Ishikawa (cell line): ENCODE results near the gene MCF2L2.

Experiments
- CEBPB ChIP-seq: IDR thresholded peaks from 2 replicates; pipeline ENCODE4 v1.6.1; 2012
- CREB1 ChIP-seq: IDR thresholded peaks from 2 replicates; pipeline ENCODE4 v1.6.1; 2012; ENCODE audit warnings: low read depth
- EGR1 ChIP-seq: IDR thresholded peaks from 2 replicates; pipeline ENCODE4 v1.6.1; 2012
- EP300 ChIP-seq: IDR thresholded peaks from 2 replicates; pipeline ENCODE4 v1.6.1; 2012; ENCODE audit warnings: borderline replicate concordance
- FOXM1 ChIP-seq: IDR thresholded peaks from 2 replicates; pipeline ENCODE4 v1.6.1; 2012; ENCODE audit warnings: low read depth, borderline replicate concordance
- NFIC ChIP-seq: IDR thresholded peaks from 2 replicates; pipeline ENCODE4 v1.6.1; 2012
- RAD21 ChIP-seq: IDR thresholded peaks from 2 replicates; pipeline ENCODE4 v1.6.1; 2012; ENCODE audit warnings: low read depth
- TAF1 ChIP-seq: IDR thresholded peaks from 2 replicates; pipeline ENCODE4 v1.6.1; 2012; ENCODE audit warnings: low read depth, mild to moderate bottlenecking
- TCF12 ChIP-seq: IDR thresholded peaks from 2 replicates; pipeline ENCODE4 v1.6.1; 2012; ENCODE audit warnings: low read depth
- TEAD4 ChIP-seq: IDR thresholded peaks from 2 replicates; pipeline ENCODE4 v1.6.1; 2012
- YY1 ChIP-seq: IDR thresholded peaks from 2 replicates; pipeline ENCODE4 v1.6.1; 2012; ENCODE audit warnings: low read depth
- ZBTB7A ChIP-seq: IDR thresholded peaks from 2 replicates; pipeline ENCODE4 v1.6.1; 2012; ENCODE audit warnings: low read depth
- TF ChIP-seq, protein P1 (sequence below): IDR thresholded peaks from 2 replicates; pipeline ENCODE4 v1.6.1; 2012
- TF ChIP-seq, protein P2 (sequence below): IDR thresholded peaks from 2 replicates; pipeline ENCODE4 v1.6.1; 2012
- TF ChIP-seq, protein P3 (sequence below): IDR thresholded peaks from 2 replicates; pipeline ENCODE4 v1.6.1; 2012; ENCODE audit warnings: low read depth, mild to moderate bottlenecking

The MCF2L2 gene

DNA sequence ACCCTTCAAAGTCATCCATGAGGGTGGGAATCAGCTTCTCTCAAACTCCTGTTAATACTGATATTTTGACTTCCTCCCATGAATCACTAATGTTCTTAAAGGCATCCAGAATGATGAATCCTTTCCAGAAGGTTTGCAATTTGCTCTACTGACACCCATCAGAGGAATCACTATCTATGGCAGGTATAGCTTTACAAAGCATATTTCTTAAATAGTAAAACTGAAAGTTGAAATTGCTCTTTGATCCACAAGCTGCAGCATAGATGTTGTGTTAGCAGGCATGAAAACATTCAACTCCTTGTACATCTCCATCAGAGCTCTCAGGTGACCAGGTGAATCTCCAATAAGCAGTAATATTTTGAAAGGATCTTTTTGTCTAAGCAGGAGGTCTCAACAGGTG lies 109.0 kb downstream of the MCF2L2 start:
- TF ChIP-seq, protein P1, sequence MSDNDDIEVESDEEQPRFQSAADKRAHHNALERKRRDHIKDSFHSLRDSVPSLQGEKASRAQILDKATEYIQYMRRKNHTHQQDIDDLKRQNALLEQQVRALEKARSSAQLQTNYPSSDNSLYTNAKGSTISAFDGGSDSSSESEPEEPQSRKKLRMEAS, result no peak
- TF ChIP-seq TAF1 (no peak), CEBPB (no peak), TCF12 (no peak), FOXM1 (no peak), EGR1 (no peak), RAD21 (no peak), YY1 (no peak), TEAD4 (no peak), NFIC (no peak), EP300 (no peak), ZBTB7A (no peak)
- TF ChIP-seq, protein P2, sequence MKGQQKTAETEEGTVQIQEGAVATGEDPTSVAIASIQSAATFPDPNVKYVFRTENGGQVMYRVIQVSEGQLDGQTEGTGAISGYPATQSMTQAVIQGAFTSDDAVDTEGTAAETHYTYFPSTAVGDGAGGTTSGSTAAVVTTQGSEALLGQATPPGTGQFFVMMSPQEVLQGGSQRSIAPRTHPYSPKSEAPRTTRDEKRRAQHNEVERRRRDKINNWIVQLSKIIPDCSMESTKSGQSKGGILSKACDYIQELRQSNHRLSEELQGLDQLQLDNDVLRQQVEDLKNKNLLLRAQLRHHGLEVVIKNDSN, result no peak
- TF ChIP-seq, protein P3, sequence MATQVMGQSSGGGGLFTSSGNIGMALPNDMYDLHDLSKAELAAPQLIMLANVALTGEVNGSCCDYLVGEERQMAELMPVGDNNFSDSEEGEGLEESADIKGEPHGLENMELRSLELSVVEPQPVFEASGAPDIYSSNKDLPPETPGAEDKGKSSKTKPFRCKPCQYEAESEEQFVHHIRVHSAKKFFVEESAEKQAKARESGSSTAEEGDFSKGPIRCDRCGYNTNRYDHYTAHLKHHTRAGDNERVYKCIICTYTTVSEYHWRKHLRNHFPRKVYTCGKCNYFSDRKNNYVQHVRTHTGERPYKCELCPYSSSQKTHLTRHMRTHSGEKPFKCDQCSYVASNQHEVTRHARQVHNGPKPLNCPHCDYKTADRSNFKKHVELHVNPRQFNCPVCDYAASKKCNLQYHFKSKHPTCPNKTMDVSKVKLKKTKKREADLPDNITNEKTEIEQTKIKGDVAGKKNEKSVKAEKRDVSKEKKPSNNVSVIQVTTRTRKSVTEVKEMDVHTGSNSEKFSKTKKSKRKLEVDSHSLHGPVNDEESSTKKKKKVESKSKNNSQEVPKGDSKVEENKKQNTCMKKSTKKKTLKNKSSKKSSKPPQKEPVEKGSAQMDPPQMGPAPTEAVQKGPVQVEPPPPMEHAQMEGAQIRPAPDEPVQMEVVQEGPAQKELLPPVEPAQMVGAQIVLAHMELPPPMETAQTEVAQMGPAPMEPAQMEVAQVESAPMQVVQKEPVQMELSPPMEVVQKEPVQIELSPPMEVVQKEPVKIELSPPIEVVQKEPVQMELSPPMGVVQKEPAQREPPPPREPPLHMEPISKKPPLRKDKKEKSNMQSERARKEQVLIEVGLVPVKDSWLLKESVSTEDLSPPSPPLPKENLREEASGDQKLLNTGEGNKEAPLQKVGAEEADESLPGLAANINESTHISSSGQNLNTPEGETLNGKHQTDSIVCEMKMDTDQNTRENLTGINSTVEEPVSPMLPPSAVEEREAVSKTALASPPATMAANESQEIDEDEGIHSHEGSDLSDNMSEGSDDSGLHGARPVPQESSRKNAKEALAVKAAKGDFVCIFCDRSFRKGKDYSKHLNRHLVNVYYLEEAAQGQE, result no peak

DNA sequence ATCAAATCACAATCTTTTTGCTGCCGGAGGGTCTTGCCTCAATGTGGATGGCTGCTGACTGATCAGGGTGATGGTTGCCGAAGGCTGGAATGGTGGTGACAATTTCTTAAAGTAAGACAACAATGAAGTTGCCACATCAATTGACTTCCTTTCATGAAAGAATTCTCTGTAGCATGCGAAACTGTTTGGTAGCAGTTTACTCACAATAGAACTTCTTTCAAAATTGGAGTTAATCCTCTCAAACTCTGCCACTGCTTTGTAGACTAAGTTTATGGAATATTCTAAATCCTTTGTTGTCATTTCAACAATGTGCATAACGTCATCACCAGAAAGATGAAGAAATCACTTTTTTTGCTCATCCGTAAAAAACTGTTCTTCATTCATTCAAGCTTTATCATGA lies 109.5 kb downstream of the MCF2L2 start:
- TF ChIP-seq, protein P2, result no peak
- TF ChIP-seq EGR1, result no peak
- no peak for TF ChIP-seq ZBTB7A
- no peak for TF ChIP-seq RAD21
- TF ChIP-seq NFIC, result no peak
- TF ChIP-seq TAF1, result no peak
- TF ChIP-seq, protein P1, result no peak
- TF ChIP-seq EP300, result no peak
- no peak for TF ChIP-seq CREB1
- no peak for TF ChIP-seq YY1

DNA sequence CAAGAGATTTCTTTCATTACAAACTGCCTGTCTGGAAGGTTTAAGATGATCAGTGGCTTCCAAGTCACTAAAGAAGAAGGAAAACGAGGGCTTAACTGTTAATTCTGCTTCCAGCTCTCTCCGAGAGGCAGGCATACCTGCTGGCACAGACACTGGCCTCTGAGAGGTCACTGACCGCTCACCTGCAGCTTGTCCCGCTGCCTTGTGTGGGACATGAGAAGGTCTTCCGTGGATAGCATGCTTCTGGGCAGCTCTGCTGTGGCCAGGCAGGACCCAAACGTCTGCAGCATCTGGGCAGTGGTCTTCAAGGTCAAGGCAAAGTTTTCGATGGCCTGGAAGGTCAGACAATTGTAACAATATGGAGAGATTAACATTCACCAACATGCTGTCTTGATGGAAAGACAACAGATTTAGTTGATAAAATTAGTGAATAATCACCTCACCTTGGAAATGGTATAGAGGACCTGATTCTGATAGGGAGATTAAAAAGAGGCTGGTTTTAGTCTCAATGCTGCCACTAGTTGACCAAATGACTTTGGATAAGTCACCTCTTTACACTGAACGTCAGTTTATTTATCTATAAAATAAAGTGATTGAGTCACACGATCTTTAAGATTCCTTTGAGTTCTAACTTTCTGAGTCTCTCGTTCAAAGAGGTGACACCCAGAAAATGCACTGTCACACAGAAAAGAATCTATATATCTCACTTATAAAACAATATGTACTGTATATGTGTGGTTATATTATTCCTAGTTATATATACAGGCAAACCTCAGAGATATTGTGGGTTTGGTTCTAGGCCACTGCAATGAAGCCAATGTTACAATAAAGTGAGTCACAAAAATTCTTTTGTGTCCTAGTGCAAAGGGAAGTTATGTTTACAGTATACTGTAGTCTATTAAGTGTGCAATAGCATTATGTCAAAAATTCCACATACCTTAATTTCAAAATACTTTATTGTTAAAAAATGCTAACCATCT lies 110.2 kb downstream of the MCF2L2 start:
- TF ChIP-seq CREB1 (no peak), EGR1 (no peak), YY1 (no peak), TCF12 (no peak), FOXM1 (no peak), ZBTB7A (no peak), NFIC (no peak), CEBPB (no peak), TAF1 (no peak), TEAD4 (no peak), RAD21 (no peak), EP300 (no peak)
- TF ChIP-seq, protein P2, result no peak
- TF ChIP-seq, protein P3, result no peak
- TF ChIP-seq, protein P1, result no peak

DNA sequence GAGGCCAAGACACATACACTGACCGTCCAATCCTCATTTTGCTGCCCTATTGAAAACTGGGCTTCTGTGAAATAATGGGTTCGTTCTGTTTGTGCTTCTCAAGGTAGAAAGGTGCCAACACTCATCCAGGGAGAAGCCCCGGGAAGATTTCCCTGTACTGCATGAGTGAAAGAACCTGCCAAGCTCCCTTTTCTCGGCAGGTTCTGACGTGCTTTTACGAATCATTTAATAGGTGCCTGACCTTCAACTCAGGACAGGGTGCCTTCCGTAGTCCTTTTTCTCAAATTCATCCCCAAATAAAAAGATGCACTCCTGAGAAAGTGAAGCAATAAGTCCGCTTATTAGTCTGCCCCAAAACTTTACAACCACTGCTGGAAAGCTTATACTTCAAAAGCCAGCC lies 111.1 kb downstream of the MCF2L2 start:
- no peak for TF ChIP-seq TCF12
- TF ChIP-seq TAF1, result no peak
- TF ChIP-seq, protein P3, result no peak
- TF ChIP-seq EGR1, result no peak
- TF ChIP-seq RAD21, result no peak
- no peak for TF ChIP-seq ZBTB7A
- TF ChIP-seq, protein P1, result no peak
